ENCODE results near the gene COX8C. TPM values are rescaled to one million over a fixed set of nuclear protein-coding genes. Genes with fewer than 3 reads are reported as not detected.

COX8C gene
- total and polyA plus RNA-seq, 4 donors: not detected

GRCh38 chr14:93343797-93344196 lies 3.2 kb upstream of the COX8C start:
- Histone ChIP-seq H3K36me3 (ENCODE audit: control insufficient read depth in 4 of 4, insufficient read depth in 3 of 4, low read depth in 1 of 4, low read length in 3 of 4) (no peaks in the 10 kb centered on the region), H3K27me3 (ENCODE audit: control insufficient read depth in 4 of 4, insufficient read depth in 4 of 4, low read length in 3 of 4) (no peaks in the 10 kb centered on the region), H3K27ac (ENCODE audit: low read depth in 1 of 2, low read length in 2 of 2) (no peak overlapping the region), H3K9me3 (ENCODE audit: control insufficient read depth in 4 of 4, low read length in 3 of 4) (peaks cover 0 to 1% (median 0%) of the 10 kb centered on the region in 4 donors), H3K4me3 (ENCODE audit: low read depth in 1 of 3, low read length in 3 of 3) (no peak overlapping the region), H3K9ac (ENCODE audit: low read depth in 1 of 2, low read length in 2 of 2) (no peak overlapping the region), H3K4me1 (ENCODE audit: control insufficient read depth in 4 of 4, insufficient read depth in 4 of 4, low read length in 3 of 4) (no peaks in the 10 kb centered on the region)
- no peak for TF ChIP-seq FOXA1 (IDR thresholded peaks at IDR 0.05)
- TF ChIP-seq TAF1 (conservative IDR thresholded peaks at IDR 0.05): no peak
- no peak for TF ChIP-seq JUND (IDR thresholded peaks at IDR 0.05)
- TF ChIP-seq NR2F2 (IDR thresholded peaks at IDR 0.05): no peak
- TF ChIP-seq FOXA2 (IDR thresholded peaks at IDR 0.05): no peak
- no peak for TF ChIP-seq REST (IDR thresholded peaks at IDR 0.05)
- TF ChIP-seq SP1 (IDR thresholded peaks at IDR 0.05): no peak
- no peak for TF ChIP-seq YY1 (IDR thresholded peaks at IDR 0.05)
- no peak for TF ChIP-seq CTCF (IDR thresholded peaks at IDR 0.05; ENCODE audit: low read depth, low read length, missing input control)
- no peak for TF ChIP-seq EGR1 (IDR thresholded peaks at IDR 0.05; ENCODE audit: low read depth in 2 of 2)
- no peak for TF ChIP-seq MAX (IDR thresholded peaks at IDR 0.05)
- TF ChIP-seq ATF3 (IDR thresholded peaks at IDR 0.05): no peak
- no peak for DNase-seq (ENCODE audit: low spot score)
- WGBS: 90% methylated on average over 2 of the region's 2 CpGs

GRCh38 chr14:93347850-93348249 lies 868 bp downstream of the COX8C start:
- H3K9me3 ChIP-seq (ENCODE audit: control insufficient read depth in 4 of 4, low read length in 3 of 4): peaks cover 0 to 1% (median 0%) of the 10 kb centered on the region in 4 donors
- no peak for TF ChIP-seq NR2F2 (IDR thresholded peaks at IDR 0.05)
- TF ChIP-seq FOXA1 (IDR thresholded peaks at IDR 0.05): no peak
- TF ChIP-seq HNF4G (IDR thresholded peaks at IDR 0.05): no peak
- no peak for TF ChIP-seq TAF1 (conservative IDR thresholded peaks at IDR 0.05)
- no peak for TF ChIP-seq ATF3 (IDR thresholded peaks at IDR 0.05)
- TF ChIP-seq HNF4A (conservative IDR thresholded peaks at IDR 0.05): no peak
- TF ChIP-seq MAX (IDR thresholded peaks at IDR 0.05): no peak
- no peak for TF ChIP-seq EGR1 (IDR thresholded peaks at IDR 0.05; ENCODE audit: low read depth in 2 of 2)
- TF ChIP-seq SP1 (IDR thresholded peaks at IDR 0.05): no peak
- TF ChIP-seq CTCF (IDR thresholded peaks at IDR 0.05; ENCODE audit: low read depth, low read length, missing input control): no peak
- TF ChIP-seq RXRA (IDR thresholded peaks at IDR 0.05): no peak
- H3K4me3 ChIP-seq (ENCODE audit: low read depth in 1 of 3, low read length in 3 of 3): no peak overlapping the region
- 91% methylated on average over 8 of the region's 8 CpGs for WGBS
- no peaks in the 10 kb centered on the region for H3K27me3 ChIP-seq (ENCODE audit: control insufficient read depth in 4 of 4, insufficient read depth in 4 of 4, low read length in 3 of 4)
- no peak for DNase-seq (ENCODE audit: low spot score)
- no peaks in the 10 kb centered on the region for H3K36me3 ChIP-seq (ENCODE audit: control insufficient read depth in 4 of 4, insufficient read depth in 3 of 4, low read depth in 1 of 4, low read length in 3 of 4)
- no peaks in the 10 kb centered on the region for H3K4me1 ChIP-seq (ENCODE audit: control insufficient read depth in 4 of 4, insufficient read depth in 4 of 4, low read length in 3 of 4)
- no peak overlapping the region for H3K9ac ChIP-seq (ENCODE audit: low read depth in 1 of 2, low read length in 2 of 2)
- H3K27ac ChIP-seq (ENCODE audit: low read depth in 1 of 2, low read length in 2 of 2): no peak overlapping the region

Measured in liver (tissue), 9 donors.